ENCODE measurements around the gene GCM1. TPM values are rescaled to one million over a fixed set of nuclear protein-coding genes. Genes with fewer than 3 reads are reported as not detected.

GCM1 gene
- total and polyA plus RNA-seq, 9 of the 15 experiments (the other 6 are each of a cell fraction or from before 2014, with no cell fraction given), result not detected

DNA sequence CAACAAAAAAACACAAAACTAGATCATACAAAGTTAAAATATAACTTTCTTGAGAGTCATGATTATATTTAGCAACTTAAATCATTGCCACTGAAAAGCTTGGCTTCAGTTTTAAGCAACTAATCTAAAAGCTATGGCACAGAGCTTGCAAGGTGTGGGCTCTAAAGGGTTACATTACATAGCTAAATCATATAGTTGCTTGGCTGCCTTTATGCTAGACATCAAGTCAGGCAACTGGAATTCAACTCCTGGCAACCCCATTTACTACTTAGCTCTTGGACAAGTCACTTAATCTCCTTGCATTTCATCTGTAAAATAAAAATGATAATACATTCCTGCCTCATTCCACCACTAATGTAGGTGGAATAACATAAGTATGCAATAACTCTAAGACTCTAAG, 40.9 kb upstream of the GCM1 start:
- DNase-seq (ENCODE audit: extremely low read depth in 1 of 4, low spot score in 3 of 4) (no peak), ATAC-seq (no peak), FAIRE-seq (no peak)
- no peak overlapping the region for H3K27ac ChIP-seq (ENCODE audit: extremely low read depth, low read depth, low read length)
- no peaks in the 10 kb centered on the region for H3K79me2 ChIP-seq (ENCODE audit: control insufficient read depth, insufficient read depth, low read length)
- H3K4me3 ChIP-seq, result no peak overlapping the region
- CTCF ChIA-PET (ENCODE audit: low intra/inter-chr PET ratio), result no interaction called here
- in situ Hi-C loops (cut with MboI), result loop anchor here (25.0 kb wide), 1 partner anchor 248 kb away; no protein-coding TSS in a partner anchor
- no peaks in the 10 kb centered on the region for H3K36me3 ChIP-seq (ENCODE audit: control insufficient read depth, insufficient read depth, low read length)
- no peaks in the 10 kb centered on the region for H3K27me3 ChIP-seq (ENCODE audit: control insufficient read depth in 2 of 2, insufficient read depth in 2 of 2, low read length in 2 of 2)
- no peak overlapping the region for H3K9ac ChIP-seq (ENCODE audit: insufficient read depth in 1 of 2, low read depth in 2 of 2, low read length in 2 of 2)
- intact Hi-C loops (cut with micrococcal nuclease), result no loop called here
- no peaks in the 10 kb centered on the region for H4K20me1 ChIP-seq (replicated peaks; ENCODE audit: control insufficient read depth, insufficient read depth, low read length)
- no peak overlapping the region for H3K4me2 ChIP-seq (ENCODE audit: insufficient read depth, low read length)
- H3K9me1 ChIP-seq (ENCODE audit: control insufficient read depth, insufficient read depth, low read length), result no peaks in the 10 kb centered on the region
- no TSS peak for BruUV-seq (replicated peaks)
- POLR2A ChIA-PET, result interaction anchor here (1.5 kb wide), 1 partner anchor 307 kb away, joined by 3 read pairs; no protein-coding TSS in a partner anchor
- no peak overlapping the region for H2AFZ ChIP-seq (ENCODE audit: low read depth, low read length)
- peaks cover 0 to 6% of the 10 kb centered on the region in 2 experiments; a peak in 1 of 5 replicates for H3K4me1 ChIP-seq (replicated peaks in 1 of 2; ENCODE audit: control insufficient read depth in 2 of 2, insufficient read depth in 2 of 2, low read length in 2 of 2)
- H3K9me3 ChIP-seq (replicated peaks; ENCODE audit: control insufficient read depth, insufficient read depth, low read depth, low read length), result 0 out of 2 replicates have a peak, but pooled peaks cover 2% of the 10 kb centered on the region
- TF ChIP-seq ZNF274 (IDR thresholded peaks at IDR 0.05; ENCODE audit: borderline replicate concordance, low read depth, low read length) (no peak), RBM17 (IDR thresholded peaks at IDR 0.05; ENCODE audit: borderline replicate concordance, low read depth, low read length) (no peak), PPARD (CRISPR knock-in tag; IDR thresholded peaks at IDR 0.05) (no peak), NFRKB (IDR thresholded peaks at IDR 0.05; ENCODE audit: low read depth) (no peak), E2F3 (CRISPR knock-in tag; IDR thresholded peaks at IDR 0.05) (no peak), FOXJ2 (tag; IDR thresholded peaks at IDR 0.05) (no peak), ZNF707 (CRISPR knock-in tag; conservative IDR thresholded peaks at IDR 0.05) (no peak), GTF2E2 (tag; IDR thresholded peaks at IDR 0.05) (no peak), POLR3A (IDR thresholded peaks at IDR 0.05; ENCODE audit: borderline replicate concordance, extremely low read depth, insufficient read depth, insufficient read length) (no peak), SIX5 (IDR thresholded peaks at IDR 0.05; ENCODE audit: borderline replicate concordance in 1 of 2, insufficient read depth in 1 of 2, low read depth in 1 of 2, low read length in 2 of 2) (no peak), KAT2B (IDR thresholded peaks at IDR 0.05; ENCODE audit: low read depth, low read length) (no peak), SNRNP70 (optimal IDR thresholded peaks at IDR 0.05; ENCODE audit: low read depth, low read length) (no peak), ZNF354B (CRISPR knock-in tag; IDR thresholded peaks at IDR 0.05) (no peak), CC2D1A (IDR thresholded peaks at IDR 0.05) (no peak), RBM14 (IDR thresholded peaks at IDR 0.05; ENCODE audit: borderline replicate concordance, insufficient read depth, low read depth, low read length) (no peak), FOXK2 (conservative IDR thresholded peaks at IDR 0.05 in 1 of 2, IDR thresholded peaks at IDR 0.05 in 1 of 2; ENCODE audit: low read depth in 2 of 2) (no peak), XRCC3 (IDR thresholded peaks at IDR 0.05) (no peak)
- TF ChIP-seq, protein P1, sequence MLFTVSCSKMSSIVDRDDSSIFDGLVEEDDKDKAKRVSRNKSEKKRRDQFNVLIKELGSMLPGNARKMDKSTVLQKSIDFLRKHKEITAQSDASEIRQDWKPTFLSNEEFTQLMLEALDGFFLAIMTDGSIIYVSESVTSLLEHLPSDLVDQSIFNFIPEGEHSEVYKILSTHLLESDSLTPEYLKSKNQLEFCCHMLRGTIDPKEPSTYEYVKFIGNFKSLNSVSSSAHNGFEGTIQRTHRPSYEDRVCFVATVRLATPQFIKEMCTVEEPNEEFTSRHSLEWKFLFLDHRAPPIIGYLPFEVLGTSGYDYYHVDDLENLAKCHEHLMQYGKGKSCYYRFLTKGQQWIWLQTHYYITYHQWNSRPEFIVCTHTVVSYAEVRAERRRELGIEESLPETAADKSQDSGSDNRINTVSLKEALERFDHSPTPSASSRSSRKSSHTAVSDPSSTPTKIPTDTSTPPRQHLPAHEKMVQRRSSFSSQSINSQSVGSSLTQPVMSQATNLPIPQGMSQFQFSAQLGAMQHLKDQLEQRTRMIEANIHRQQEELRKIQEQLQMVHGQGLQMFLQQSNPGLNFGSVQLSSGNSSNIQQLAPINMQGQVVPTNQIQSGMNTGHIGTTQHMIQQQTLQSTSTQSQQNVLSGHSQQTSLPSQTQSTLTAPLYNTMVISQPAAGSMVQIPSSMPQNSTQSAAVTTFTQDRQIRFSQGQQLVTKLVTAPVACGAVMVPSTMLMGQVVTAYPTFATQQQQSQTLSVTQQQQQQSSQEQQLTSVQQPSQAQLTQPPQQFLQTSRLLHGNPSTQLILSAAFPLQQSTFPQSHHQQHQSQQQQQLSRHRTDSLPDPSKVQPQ (CRISPR knock-in tag; IDR thresholded peaks at IDR 0.05; ENCODE audit: borderline replicate concordance), result no peak
- TF ChIP-seq, protein P2, sequence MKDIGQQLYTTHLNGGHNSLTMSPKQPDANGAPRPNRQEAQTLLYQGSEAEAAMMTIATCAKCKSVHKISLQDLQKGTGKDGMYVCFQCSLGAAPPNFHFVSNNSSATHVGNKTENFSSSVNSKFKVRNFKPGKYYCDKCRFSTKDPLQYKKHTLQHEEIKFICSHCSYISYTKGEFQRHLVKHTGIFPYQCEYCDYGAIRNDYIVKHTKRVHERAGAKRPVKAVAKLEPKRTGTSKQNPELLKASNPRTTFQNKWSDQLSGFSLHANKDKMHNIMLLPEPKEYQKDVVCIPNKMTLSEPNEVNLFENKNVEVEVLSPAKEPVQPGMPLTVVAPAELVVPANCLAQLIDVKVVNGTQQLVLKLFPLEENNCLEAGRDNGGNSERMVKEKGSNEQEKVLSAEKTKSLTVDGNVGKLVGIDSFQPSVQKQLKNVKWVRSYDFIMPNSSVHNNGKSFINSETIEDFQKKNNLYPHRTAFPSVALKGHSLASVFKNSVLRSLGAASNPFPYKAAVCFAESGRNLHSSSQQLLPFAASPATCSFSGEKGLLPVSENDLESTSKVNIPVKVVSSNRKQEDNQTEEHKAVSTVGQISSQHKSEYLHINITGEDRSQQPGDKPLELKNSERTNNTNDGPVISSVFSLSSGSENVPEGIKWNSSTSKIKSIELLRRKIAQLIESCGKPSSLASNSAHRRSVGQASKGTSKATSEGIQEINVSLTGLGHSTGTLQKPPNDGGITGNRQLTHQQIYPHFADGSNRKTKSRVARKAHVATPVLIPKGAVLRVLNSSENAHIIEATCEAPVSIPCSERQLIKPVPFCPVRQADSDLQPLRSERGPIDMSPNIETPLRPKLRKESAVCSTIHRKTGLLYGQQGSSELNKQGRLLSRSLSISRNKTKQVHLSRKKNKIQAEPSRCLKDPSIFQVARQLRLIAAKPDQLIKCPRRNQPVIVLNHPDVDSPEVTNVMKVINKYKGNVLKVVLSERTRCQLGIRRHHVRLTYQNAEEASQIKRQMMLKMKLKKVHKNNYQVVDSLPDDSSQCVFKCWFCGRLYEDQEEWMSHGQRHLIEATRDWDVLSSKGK (CRISPR knock-in tag; IDR thresholded peaks at IDR 0.05), result no peak
